Putamen (tissue), 1 donor: Measurements from ENCODE around the gene ZNF689.
A peak's percentile ranks its signal among the peaks of the same experiment; 100 is the strongest.

Experiments used
- DNase-seq: peaks from one replicate; pipeline ENCODE4 v3.0.0-alpha.2; 2016; ENCODE audit warnings: low spot score

The ZNF689 gene

DNA sequence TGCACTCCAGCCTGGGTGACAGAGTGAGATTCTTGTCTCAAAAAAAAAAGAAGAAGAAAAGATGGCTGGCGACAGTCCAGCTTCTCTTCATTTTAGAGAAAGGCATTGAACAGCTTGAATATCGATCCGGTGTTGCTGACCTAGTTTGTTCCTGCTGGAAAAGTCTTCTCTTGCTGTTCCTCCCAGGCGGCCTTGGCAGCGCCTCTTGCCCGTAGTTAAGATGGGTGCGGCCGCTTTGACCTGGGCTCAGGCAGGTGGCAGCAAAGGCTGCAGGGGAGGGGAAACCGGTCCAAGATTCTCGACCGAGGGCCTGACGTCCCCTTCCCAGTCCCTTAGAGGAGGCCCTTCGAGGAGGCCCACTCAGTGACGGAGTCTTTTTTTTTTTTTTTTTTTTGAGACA, 48.2 kb downstream of the ZNF689 start:
- no peak for DNase-seq

DNA sequence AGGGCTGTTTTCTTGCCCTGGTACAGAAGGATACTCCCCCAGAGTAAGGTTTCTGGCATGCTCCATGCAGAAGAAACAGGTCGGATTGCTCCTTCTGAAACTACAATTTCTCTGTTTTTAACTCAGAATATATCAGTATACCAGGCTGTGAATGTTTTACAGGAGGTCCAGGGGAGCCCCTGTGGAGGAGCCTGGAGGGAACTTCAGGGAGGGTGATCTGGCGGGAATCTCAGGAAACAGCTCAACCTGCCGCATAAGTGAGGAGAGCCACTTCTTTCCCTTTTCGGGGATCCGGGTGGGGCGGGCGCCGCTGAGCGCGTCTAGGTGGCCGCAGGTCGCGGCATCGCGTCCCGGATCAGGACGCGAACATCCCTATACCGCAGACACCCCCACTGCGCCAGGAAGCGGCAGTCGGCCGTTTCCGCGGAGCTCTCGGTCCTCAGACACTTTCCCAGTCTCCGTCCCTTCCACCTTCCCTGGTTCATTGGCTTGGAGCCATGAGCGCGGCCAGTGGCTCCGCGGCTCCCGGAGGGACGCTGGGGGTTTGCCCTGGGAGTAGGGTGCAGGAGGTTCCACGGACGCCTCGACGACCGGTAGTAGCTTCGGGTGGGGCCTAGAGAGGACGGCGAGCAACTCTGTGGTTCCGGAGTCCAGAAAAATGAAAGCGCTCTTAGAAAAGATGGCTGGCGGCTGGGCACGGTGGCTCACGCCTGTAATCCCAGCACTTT, 48.9 kb downstream of the ZNF689 start:
- no peak for DNase-seq

DNA sequence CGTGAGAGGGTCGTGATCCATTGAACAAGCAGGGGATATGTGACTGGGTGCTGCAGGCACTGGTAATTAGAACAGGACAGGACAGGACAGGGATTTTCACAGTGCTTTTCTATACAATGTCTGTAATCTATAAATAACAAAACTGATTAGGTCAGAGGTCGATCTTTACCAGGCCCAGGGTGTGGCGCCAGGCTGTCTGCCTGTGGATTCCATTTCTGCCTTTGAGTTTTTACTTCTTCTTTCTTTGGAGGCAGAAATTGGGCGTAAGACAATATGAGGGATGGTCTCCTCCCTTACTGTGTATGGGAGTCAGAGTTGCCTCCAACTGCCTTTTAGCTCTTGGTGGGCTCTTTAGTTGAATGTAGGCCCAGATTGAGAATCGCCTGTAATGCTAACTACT, 50.5 kb downstream of the ZNF689 start:
- DNase-seq = no peak

DNA sequence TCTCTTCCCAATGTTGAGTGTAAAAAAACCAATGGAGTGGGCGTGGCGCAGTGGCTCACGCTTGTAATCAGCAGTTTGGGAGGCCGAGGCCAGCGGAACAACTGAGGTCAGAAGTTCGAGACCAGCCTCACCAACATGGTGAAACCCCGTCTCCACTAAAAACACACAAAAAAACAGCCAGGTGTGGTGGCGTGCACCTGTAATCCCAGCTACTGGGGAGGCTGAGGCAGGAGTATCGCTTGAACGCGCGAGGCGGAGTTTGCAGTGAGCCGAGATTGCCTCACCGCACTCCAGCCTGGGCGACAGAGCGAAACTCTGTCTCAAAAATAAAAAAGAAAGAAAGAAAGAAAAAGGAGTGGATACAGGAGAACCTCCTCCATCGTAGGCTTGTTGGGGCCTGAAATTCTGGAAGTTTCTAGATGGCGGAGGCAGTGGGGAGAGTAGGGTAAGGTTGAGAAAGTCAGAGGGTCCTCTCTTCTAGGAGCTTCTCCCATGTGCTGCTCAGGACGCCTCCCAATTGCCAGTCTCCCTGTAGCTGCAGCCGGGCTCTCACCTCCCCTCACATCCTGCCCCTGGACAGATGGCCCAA, 51.3 kb downstream of the ZNF689 start:
- DNase-seq = no peak

DNA sequence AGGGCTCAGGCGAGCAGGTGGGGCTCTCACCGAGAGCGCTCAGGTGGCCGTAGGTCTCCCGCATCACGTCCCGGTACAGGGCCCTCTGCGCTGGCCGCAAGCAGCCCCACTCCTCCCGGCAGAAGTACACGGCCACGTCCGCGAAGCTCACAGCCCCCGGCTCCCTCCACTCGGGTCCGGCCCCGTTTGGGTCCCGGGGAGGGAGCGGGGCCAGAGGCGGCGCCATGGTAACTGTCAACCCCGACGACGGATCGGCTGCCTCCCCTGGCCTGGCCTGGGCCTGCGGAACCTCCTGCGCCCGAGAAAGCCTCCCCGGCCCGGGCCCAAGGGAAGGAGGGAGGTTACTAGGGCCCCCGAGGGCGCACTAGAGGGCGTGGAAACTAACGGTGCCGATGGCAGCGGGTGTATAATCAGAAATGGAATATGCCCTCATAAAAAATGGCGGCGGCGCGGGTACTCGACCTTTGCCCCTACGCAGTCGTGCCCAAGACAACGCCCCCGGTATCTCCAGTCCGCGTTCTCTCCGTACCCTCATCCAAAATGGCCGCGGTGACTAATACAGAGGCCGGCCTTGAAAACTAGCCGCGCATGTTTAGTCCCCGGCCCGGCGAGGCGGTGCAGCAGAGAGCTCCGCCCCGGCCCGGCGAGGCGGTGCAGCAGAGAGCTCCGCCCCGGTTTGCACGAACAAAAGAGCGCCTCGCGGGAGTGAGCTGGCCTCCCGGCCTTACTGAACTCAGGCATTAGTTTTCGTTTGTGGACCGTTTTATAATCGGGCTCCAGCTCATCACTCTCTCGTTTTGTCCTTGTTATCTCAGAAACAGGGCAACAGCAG, 52.0 kb downstream of the ZNF689 start, which contains the start of gene ZNF764:
TSS of gene ZNF764 (minus strand) at position 418 of the 832 bp plus-strand sequence. CDS start at position 226, 192 bp downstream.
- DNase-seq = peak; percentile 99

DNA sequence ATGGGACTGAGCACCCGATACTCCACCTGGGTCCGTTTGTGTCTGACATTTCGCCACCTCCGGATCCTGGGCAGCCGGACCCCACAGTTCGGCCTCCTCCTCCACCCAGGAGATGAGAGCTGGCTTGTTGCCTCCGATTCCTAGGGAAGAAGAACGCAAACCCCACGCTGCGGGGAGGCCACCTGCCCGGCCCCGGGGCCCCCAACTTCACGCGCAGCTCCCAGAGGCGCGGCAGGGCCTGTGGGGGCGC, 52.6 kb downstream of the ZNF689 start:
- no peak for DNase-seq

DNA sequence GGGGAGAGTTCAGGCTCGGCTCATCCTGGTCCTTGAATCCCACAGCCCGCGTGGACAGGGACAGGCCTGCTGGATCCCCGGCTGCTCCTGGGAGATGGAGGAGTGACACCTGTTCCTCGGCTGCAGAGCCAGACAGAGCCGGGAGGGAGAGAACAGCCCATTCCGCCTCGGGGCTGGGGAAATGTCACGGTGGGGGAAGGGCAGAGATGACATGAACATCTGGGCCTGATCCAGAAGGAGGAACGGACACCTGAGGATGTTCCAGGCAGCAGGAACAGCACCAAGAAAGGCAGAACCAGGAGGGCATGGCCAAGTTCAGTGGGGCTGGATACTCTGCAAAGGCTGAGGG, 54.1 kb downstream of the ZNF689 start:
- DNase-seq = no peak

DNA sequence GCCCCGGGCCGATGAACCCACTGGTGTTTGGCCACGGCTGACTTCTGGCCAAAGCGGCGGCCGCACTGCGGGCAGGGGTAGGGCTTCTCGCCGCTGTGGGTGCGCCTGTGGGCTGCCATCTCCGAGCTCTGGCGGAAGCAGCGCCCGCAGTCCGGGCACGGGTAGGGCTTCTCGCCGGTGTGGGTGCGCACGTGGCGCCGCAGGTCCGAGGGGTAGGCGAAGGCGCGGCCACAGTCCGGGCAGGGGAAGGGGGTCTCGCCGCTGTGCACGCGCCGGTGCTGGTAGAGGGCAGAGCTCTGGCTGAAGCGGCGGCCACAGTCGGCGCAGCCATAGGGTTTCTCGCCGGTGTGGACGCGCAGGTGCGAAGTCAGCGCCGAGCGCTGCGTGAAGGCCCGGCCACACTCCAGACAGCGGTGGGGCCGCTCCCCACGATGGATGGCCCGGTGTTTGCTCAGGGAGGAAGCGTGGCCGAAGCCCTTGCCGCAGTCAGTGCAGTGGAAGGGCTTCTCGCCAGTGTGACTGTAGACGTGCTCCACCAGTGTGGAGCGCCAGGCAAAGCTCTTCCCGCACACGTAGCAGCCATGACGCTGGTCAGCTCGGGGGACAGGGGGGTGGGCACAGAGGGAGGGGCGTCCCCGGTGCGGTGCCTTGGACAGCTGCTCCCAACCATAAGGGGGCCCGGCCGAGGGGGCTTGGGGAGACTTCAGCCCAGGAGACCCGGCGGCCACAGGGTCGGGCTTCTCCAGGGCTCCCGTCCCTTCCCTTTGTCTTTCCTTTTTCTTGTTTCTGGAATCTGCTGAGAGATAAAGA, 54.7 kb downstream of the ZNF689 start:
- DNase-seq = no peak

DNA sequence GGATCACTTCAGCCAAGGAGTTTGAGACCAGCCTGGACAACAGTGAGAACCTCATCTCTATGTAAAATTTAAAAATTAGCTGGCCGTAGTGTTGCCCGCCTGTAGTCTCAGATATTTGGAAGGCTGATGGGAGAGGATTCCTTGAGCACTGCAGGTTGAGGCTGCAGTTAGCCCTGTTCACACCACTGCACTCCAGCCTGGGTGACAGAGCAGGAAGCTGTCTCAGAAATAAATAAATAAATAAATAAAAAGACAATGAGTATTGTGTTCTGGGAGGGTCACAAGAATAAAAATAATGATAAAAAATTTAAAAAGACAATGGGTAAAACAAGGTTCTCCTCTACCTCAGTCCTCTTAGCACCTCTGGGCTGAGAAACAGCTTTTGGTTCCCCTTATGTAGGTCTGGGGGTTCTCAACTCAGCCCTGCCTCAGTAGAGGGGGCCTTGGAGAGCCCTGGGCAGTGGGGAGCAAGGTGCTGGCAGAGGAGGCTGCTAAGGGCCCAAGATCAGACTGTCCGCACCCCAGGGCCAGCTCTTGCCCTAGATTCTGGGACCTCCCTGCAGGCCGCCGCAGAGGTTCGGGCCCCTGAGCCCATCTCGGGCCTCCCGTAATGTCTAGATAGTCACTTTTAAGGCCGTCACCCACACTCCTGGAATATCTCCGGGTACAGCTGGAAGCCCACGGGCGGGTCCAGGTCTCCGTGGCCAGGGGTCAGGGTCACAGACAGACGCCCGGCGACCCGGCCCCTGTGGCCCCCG, 55.5 kb downstream of the ZNF689 start:
- DNase-seq = no peak

DNA sequence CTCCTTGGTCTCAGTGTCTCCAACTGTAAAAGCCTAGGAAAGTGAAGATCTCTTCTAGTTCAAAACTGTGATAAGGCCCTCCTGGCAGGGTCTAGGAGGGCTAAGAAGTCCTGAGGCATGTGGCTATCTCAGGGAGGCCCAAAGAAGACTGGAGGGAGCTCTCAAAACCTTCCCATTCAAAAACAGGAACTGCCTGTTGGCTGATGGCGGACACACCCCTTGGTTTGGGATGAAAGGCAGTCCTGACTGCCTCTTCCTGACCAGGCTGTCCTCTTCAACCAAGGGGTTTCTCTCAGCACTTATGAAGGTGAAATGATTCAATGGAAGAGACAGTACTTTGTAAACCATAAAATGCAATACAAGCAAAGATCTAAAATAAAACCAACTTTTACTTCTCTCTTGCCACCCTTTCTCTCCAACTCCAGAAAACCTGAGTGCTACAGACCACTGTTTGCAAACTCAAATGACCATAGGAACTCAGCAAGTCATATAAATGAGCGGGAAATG, 56.7 kb downstream of the ZNF689 start:
- DNase-seq = no peak

DNA sequence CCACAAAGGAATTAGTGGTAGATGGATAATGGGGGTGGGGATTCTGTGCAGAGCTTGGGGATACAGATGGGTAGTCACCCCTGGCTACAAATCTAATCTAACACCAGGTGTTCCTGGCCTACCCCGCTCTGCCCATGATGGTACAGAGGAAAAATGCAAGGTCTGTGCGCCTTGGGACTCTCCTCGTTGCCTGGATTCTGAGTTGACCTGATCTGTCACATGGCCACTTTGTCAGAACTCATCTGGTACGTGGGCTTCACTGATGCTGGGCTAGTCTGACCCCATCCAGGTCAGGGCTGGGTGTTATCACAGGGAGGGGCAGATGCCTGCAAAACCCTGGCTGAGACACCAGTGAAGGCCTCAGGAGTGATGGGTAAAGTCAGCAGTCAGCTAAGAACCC, 57.2 kb downstream of the ZNF689 start:
- no peak for DNase-seq
